IMR-90 (cell line): ENCODE data around the gene CPNE2. TPM values are rescaled to one million over a fixed set of nuclear protein-coding genes. Genes with fewer than 3 reads are reported as not detected.

Source experiments
- ATAC-seq: fragments of 200-7000 bp; cut with Tn5 transposase; 2 replicates; pipeline ENCODE4 v1.9.1; 2020; ENCODE audit warnings: low read depth, mild to moderate bottlenecking, moderate library complexity
- BruUV-seq: library from RNA; stranded (reverse); fragments of 400-500 nt; replicated peaks from 2 replicates; lab custom pipeline; 2021; lab: Mats Ljungman, UMichigan
- CTCF ChIA-PET: fragments of 300-600 bp; formaldehyde crosslinking; extraction: SDS; loops from one replicate; lab custom pipeline; 2021; ENCODE audit warnings: antibody characterized with exemption; lab: Yijun Ruan, JAX
- POLR2A ChIA-PET: fragments of 300-600 bp; sonication (Branson Sonifier 250); formaldehyde crosslinking; loops from one replicate; lab custom pipeline; 2022; ENCODE audit warnings: antibody characterized with exemption; ENCODE audit not compliant: unreplicated experiment; lab: Charles Lee
- DNase-seq: peaks from one replicate; pipeline ENCODE4 v3.0.0; 2013
- H2AFZ ChIP-seq: replicated peaks from 2 replicates; pipeline ENCODE3; 2013; ENCODE audit warnings: low read length, mild to moderate bottlenecking; ENCODE audit not compliant: poor library complexity
- H2AK5ac ChIP-seq: 2 replicates; pipeline ENCODE4 v1.6.1; 2013; ENCODE audit warnings: low read depth, low read length, inconsistent platforms
- H2AK9ac ChIP-seq: replicated peaks from 2 replicates; pipeline ENCODE3; 2013; ENCODE audit warnings: mild to moderate bottlenecking, low read depth, low read length, moderate library complexity; ENCODE audit not compliant: poor library complexity
- H2BK120ac ChIP-seq: 2 replicates; pipeline ENCODE4 v1.6.1; 2013; ENCODE audit warnings: low read depth, low read length, inconsistent platforms
- H2BK15ac ChIP-seq: 3 replicates; pipeline ENCODE4 v1.6.1; 2013; ENCODE audit warnings: low read depth, low read length, inconsistent platforms
- H2BK20ac ChIP-seq: 2 replicates; pipeline ENCODE4 v1.6.1; 2013; ENCODE audit warnings: low read depth, mild to moderate bottlenecking, inconsistent platforms, low read length, moderate library complexity
- H2BK5ac ChIP-seq: 2 replicates; pipeline ENCODE4 v1.6.1; 2013; ENCODE audit warnings: mild to moderate bottlenecking, low read depth, low read length, inconsistent platforms; ENCODE audit not compliant: poor library complexity, severe bottlenecking
- H3K14ac ChIP-seq: replicated peaks from 2 replicates; pipeline ENCODE4 v1.6.1; 2013; ENCODE audit warnings: low read depth, low read length, inconsistent platforms
- H3K18ac ChIP-seq: 2 replicates; pipeline ENCODE4 v1.6.1; 2013; ENCODE audit warnings: low read depth, low read length, control low read depth
- H3K23ac ChIP-seq: 2 replicates; pipeline ENCODE4 v1.6.1; 2013; ENCODE audit warnings: low read depth, low read length, inconsistent platforms
- H3K27ac ChIP-seq: 2 replicates; pipeline ENCODE4 v1.5.1; 2013; ENCODE audit warnings: mild to moderate bottlenecking, control low read depth, low read length; ENCODE audit not compliant: insufficient read depth
- H3K27me3 ChIP-seq: 2 replicates; pipeline ENCODE4 v1.6.1; 2013; ENCODE audit warnings: low read length; ENCODE audit not compliant: control insufficient read depth, insufficient read depth
- H3K36me3 ChIP-seq: 2 replicates; pipeline ENCODE4 v1.6.1; 2013; ENCODE audit warnings: low read length, mixed read lengths; ENCODE audit not compliant: control insufficient read depth, insufficient read depth
- H3K4ac ChIP-seq: 2 replicates; pipeline ENCODE4 v1.6.1; 2013; ENCODE audit warnings: low read depth, low read length, inconsistent platforms
- H3K4me1 ChIP-seq: 2 replicates; pipeline ENCODE4 v1.6.1; 2013; ENCODE audit warnings: low read length, mixed read lengths; ENCODE audit not compliant: control insufficient read depth, insufficient read depth
- H3K4me2 ChIP-seq: 2 replicates; pipeline ENCODE4 v1.6.1; 2013; ENCODE audit warnings: low read depth, mild to moderate bottlenecking, control low read depth, low read length, moderate library complexity
- H3K4me3 ChIP-seq: 2 replicates; pipeline ENCODE4 v1.5.1; 2013; ENCODE audit warnings: low read depth, mild to moderate bottlenecking, control low read depth, low read length, moderate library complexity; ENCODE audit not compliant: insufficient read depth
- H3K56ac ChIP-seq: 2 replicates; pipeline ENCODE4 v1.6.1; 2013; ENCODE audit warnings: low read length, inconsistent platforms; ENCODE audit not compliant: insufficient read depth; ENCODE audit errors: extremely low read depth
- H3K79me1 ChIP-seq, 2 experiments: 2 replicates each; pipeline ENCODE4 v1.6.1; 2013; ENCODE audit warnings: low read length in 2 of 2, inconsistent platforms in 1 of 2, low read depth in 1 of 2
- H3K9ac ChIP-seq: 2 replicates; pipeline ENCODE4 v1.6.1; 2013; ENCODE audit warnings: low read depth, low read length, control low read depth
- H3K9me1 ChIP-seq: 2 replicates; pipeline ENCODE4 v1.6.1; 2013; ENCODE audit warnings: low read length, inconsistent platforms; ENCODE audit not compliant: insufficient read depth
- H3K9me3 ChIP-seq: 2 replicates; pipeline ENCODE4 v1.6.1; 2013; ENCODE audit warnings: low read length; ENCODE audit not compliant: control insufficient read depth, insufficient read depth
- H4K20me1 ChIP-seq: 2 replicates; pipeline ENCODE4 v1.6.1; 2013; ENCODE audit warnings: low read length, inconsistent platforms; ENCODE audit not compliant: insufficient read depth
- H4K5ac ChIP-seq: 2 replicates; pipeline ENCODE4 v1.6.1; 2013; ENCODE audit warnings: mild to moderate bottlenecking, low read depth, low read length, control low read depth
- H4K8ac ChIP-seq, 2 experiments: 2 replicates each; pipeline ENCODE4 v1.6.1; 2013; ENCODE audit warnings: low read depth in 2 of 2, low read length in 2 of 2, control low read depth in 1 of 2, inconsistent platforms in 1 of 2
- H4K91ac ChIP-seq: 2 replicates; pipeline ENCODE4 v1.6.1; 2013; ENCODE audit warnings: low read depth, low read length, inconsistent platforms; ENCODE audit not compliant: insufficient read depth
- MXI1 ChIP-seq: IDR thresholded peaks from 2 replicates; pipeline ENCODE4 v1.6.1; 2012; ENCODE audit warnings: low read depth, mild to moderate bottlenecking, low read length, moderate library complexity, borderline replicate concordance
- NFE2L2 ChIP-seq: fragments of 150-350 bp; IDR thresholded peaks from 2 replicates; pipeline ENCODE4 v1.6.1; 2016; ENCODE audit warnings: low read depth, mild to moderate bottlenecking, low read length
- WGBS, 2 experiments: methylation state at CpG; one replicate each; pipeline versions ENCODE4 v1.1.5 to v1.1.7; 2013; ENCODE audit warnings: missing lambda C conversion rate in 2 of 2; ENCODE audit not compliant: insufficient read length in 1 of 2; ENCODE audit errors: extremely low coverage in 2 of 2; 5-methylcytosine and 5-hydroxymethylcytosine counted together
- dilution Hi-C: fragments of 300-500 bp; cut with HindIII; formaldehyde crosslinking; loops from one replicate; pipeline ENCODE4 v1.14.3; 2018; ENCODE audit warnings: low sequenced_read_pairs; ENCODE audit not compliant: unreplicated experiment
- in situ Hi-C: fragments of 300-500 bp; cut with MboI; formaldehyde crosslinking; loops from 3 replicates; pipeline ENCODE4 v1.14.3; 2019; ENCODE audit warnings: low sequenced_read_pairs, inconsistent platforms, mixed read lengths
- intact Hi-C: fragments of 100-400 bp; cut with micrococcal nuclease; formaldehyde crosslinking; loops from 2 replicates; pipeline ENCODE4 v1.10.0; 2022
- polyA plus RNA-seq, 3 experiments: library from polyadenylated mRNA; depleted of rRNA; stranded (reverse); fragments of >200 nt; gene quantifications; 2 replicates each; pipeline ENCODE4 v1.2.3, GENCODE V29; 2012; ENCODE audit warnings: low replicate concordance in 1 of 3
- total RNA-seq: library from RNA; depleted of rRNA; stranded (reverse); fragments of >200 nt; gene quantifications from 2 replicates; pipeline ENCODE4 v1.2.3, GENCODE V29; 2012
- TF ChIP-seq, protein P1 (sequence below): fragments of 150-350 bp; IDR thresholded peaks from 2 replicates; pipeline ENCODE4 v1.6.1; 2016; ENCODE audit warnings: low read depth, mild to moderate bottlenecking, low read length, moderate library complexity, borderline replicate concordance

CPNE2 gene
- total and polyA plus RNA-seq, 2 of the 4 experiments (the other 2 are of a cell fraction): 15.4 to 48.0 TPM

GRCh38 chr16:57178196-57178595, 85.8 kb downstream of the CPNE2 start:
- Histone ChIP-seq H2BK120ac (no peak overlapping the region), H2BK20ac (no peak overlapping the region), H3K4ac (no peak overlapping the region), H4K20me1 (peaks cover 8% of the 10 kb centered on the region; the same call in 1 of the 2 replicates), H3K56ac (no peak overlapping the region), H3K23ac (no peak overlapping the region), H2AK5ac (no peak overlapping the region), H3K27ac (no peak overlapping the region), H2AFZ (no peak overlapping the region), H3K4me3 (no peak overlapping the region), H2BK15ac (no peak overlapping the region), H3K36me3 (peaks cover 3% of the 10 kb centered on the region; the same call in 1 of the 2 replicates), H3K4me1 (peaks cover 4% of the 10 kb centered on the region; the same call in 1 of the 2 replicates), H4K91ac (no peak overlapping the region), H2BK5ac (no peak overlapping the region), H3K14ac (no peak overlapping the region), H3K4me2 (no peak overlapping the region), H3K9ac (no peak overlapping the region), H4K5ac (no peak overlapping the region), H3K9me3 (no peaks in the 10 kb centered on the region), H2AK9ac (no peak overlapping the region), H3K18ac (no peak overlapping the region), H3K9me1 (peaks cover 4% of the 10 kb centered on the region; the same call in 1 of the 2 replicates), H3K79me1 (peaks cover 41 to 71% of the 10 kb centered on the region in 2 experiments), H4K8ac (no peak overlapping the region), H3K27me3 (no peaks in the 10 kb centered on the region)
- no TSS peak for BruUV-seq
- ATAC-seq (no peak), DNase-seq (no peak)
- TF ChIP-seq, protein P1, sequence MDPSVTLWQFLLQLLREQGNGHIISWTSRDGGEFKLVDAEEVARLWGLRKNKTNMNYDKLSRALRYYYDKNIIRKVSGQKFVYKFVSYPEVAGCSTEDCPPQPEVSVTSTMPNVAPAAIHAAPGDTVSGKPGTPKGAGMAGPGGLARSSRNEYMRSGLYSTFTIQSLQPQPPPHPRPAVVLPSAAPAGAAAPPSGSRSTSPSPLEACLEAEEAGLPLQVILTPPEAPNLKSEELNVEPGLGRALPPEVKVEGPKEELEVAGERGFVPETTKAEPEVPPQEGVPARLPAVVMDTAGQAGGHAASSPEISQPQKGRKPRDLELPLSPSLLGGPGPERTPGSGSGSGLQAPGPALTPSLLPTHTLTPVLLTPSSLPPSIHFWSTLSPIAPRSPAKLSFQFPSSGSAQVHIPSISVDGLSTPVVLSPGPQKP: no peak
- TF ChIP-seq MXI1: no peak
- no peak for TF ChIP-seq NFE2L2
- in situ Hi-C loops: no loop called here
- ChIA-PET POLR2A (no interaction called here), CTCF (interaction anchor here (0.6 kb wide), 1 partner anchor 318 kb away, joined by 3 read pairs; no protein-coding TSS in a partner anchor)
- dilution Hi-C loops: no loop called here
- intact Hi-C loops: no loop called here
- no CpG with 5 or more reads among the region's 3 CpGs for WGBS, 2 experiments
